Measurements from ENCODE around the gene RILPL1. TPM values are rescaled to one million over a fixed set of nuclear protein-coding genes. Genes with fewer than 3 reads are reported as not detected.
A peak's percentile ranks its signal among the peaks of the same experiment; 100 is the strongest.
"Not testable (repeated sequence)": the region's sequence is repeated elsewhere in the genome, so short reads cannot be mapped to it uniquely, and the experiment has no call there.

RILPL1 gene
- total RNA-seq, 1 experiment from 2014 or later = 9.7 TPM

- H3K36me3 Mint-ChIP-seq (ENCODE audit: insufficient read depth, unreplicated experiment) = peaks cover 11% of the 10 kb centered on the region
- no peaks in the 10 kb centered on the region for H3K27me3 Mint-ChIP-seq (ENCODE audit: unreplicated experiment)
- no peaks in the 10 kb centered on the region for H3K9me3 Mint-ChIP-seq (ENCODE audit: low read depth, unreplicated experiment)
- BruUV-seq (replicated peaks) = no TSS peak
- TF ChIP-seq CTCF (IDR thresholded peaks at IDR 0.05; ENCODE audit: unreplicated experiment) = no peak
- no peak overlapping the region for H3K4me3 Mint-ChIP-seq (ENCODE audit: low read depth, unreplicated experiment)
- peaks cover 7% of the 10 kb centered on the region for H3K4me1 Mint-ChIP-seq (ENCODE audit: low read depth, unreplicated experiment)
- intact Hi-C loops (cut with micrococcal nuclease; ENCODE audit: unreplicated experiment) = no loop called here
- no peak overlapping the region for H3K27ac Mint-ChIP-seq (ENCODE audit: unreplicated experiment)
- DNase-seq = no peak
- CTCF ChIA-PET = no interaction called here
These were observed 91.9 kb downstream of the RILPL1 start for GRCh38 chr12:123441523-123442164.

- peak within 1 kb of the TSS; percentile 90 for H3K4me3 Mint-ChIP-seq (ENCODE audit: low read depth, unreplicated experiment)
- H3K9me3 Mint-ChIP-seq (ENCODE audit: low read depth, unreplicated experiment) = no peaks in the 10 kb centered on the region
- peaks cover 20% of the 10 kb centered on the region for H3K36me3 Mint-ChIP-seq (ENCODE audit: insufficient read depth, unreplicated experiment)
- TF ChIP-seq CTCF (IDR thresholded peaks at IDR 0.05; ENCODE audit: unreplicated experiment) = no peak
- DNase-seq = peak; percentile 93
- no peaks in the 10 kb centered on the region for H3K27me3 Mint-ChIP-seq (ENCODE audit: unreplicated experiment)
- H3K27ac Mint-ChIP-seq (ENCODE audit: unreplicated experiment) = peak within 1 kb of the TSS; percentile 66
- intact Hi-C loops (cut with micrococcal nuclease; ENCODE audit: unreplicated experiment) = no loop called here
- peaks cover 8% of the 10 kb centered on the region for H3K4me1 Mint-ChIP-seq (ENCODE audit: low read depth, unreplicated experiment)
- CTCF ChIA-PET = interaction anchor here (0.5 kb wide), 1 partner anchor 16 kb away, joined by 6 read pairs; no protein-coding TSS in a partner anchor
- BruUV-seq (replicated peaks) = no TSS peak
These were observed 97.2 kb downstream of the RILPL1 start, which contains the start of gene RILPL2 for GRCh38 chr12:123436017-123436964. TSS of gene RILPL2 (minus strand) at chr12:123436684. CDS start at chr12:123436420, 264 bp downstream.

- Mint-ChIP-seq H3K27ac (ENCODE audit: unreplicated experiment) (peak overlapping the region; percentile 66), H3K9me3 (ENCODE audit: low read depth, unreplicated experiment) (no peaks in the 10 kb centered on the region), H3K36me3 (ENCODE audit: insufficient read depth, unreplicated experiment) (peaks cover 20% of the 10 kb centered on the region), H3K4me3 (ENCODE audit: low read depth, unreplicated experiment) (peak overlapping the region; percentile 90), H3K4me1 (ENCODE audit: low read depth, unreplicated experiment) (peaks cover 8% of the 10 kb centered on the region), H3K27me3 (ENCODE audit: unreplicated experiment) (no peaks in the 10 kb centered on the region)
- intact Hi-C loops (cut with micrococcal nuclease; ENCODE audit: unreplicated experiment) = no loop called here
- CTCF ChIA-PET = interaction anchor here (0.5 kb wide), 1 partner anchor 16 kb away, joined by 6 read pairs; no protein-coding TSS in a partner anchor
- DNase-seq = no peak
- no peak for TF ChIP-seq CTCF (IDR thresholded peaks at IDR 0.05; ENCODE audit: unreplicated experiment)
- no TSS peak for BruUV-seq (replicated peaks)
These were observed 97.9 kb downstream of the RILPL1 start for GRCh38 chr12:123435636-123436016.

- H3K27ac Mint-ChIP-seq (ENCODE audit: unreplicated experiment) = no peak overlapping the region
- H3K36me3 Mint-ChIP-seq (ENCODE audit: insufficient read depth, unreplicated experiment) = peaks cover 20% of the 10 kb centered on the region
- intact Hi-C loops (cut with micrococcal nuclease; ENCODE audit: unreplicated experiment) = no loop called here
- TSS peak; percentile 15 for BruUV-seq (replicated peaks)
- TF ChIP-seq CTCF (IDR thresholded peaks at IDR 0.05; ENCODE audit: unreplicated experiment) = no peak
- no peaks in the 10 kb centered on the region for H3K27me3 Mint-ChIP-seq (ENCODE audit: unreplicated experiment)
- DNase-seq = no peak
- peaks cover 8% of the 10 kb centered on the region for H3K4me1 Mint-ChIP-seq (ENCODE audit: low read depth, unreplicated experiment)
- H3K4me3 Mint-ChIP-seq (ENCODE audit: low read depth, unreplicated experiment) = no peak overlapping the region
- no peaks in the 10 kb centered on the region for H3K9me3 Mint-ChIP-seq (ENCODE audit: low read depth, unreplicated experiment)
- CTCF ChIA-PET = no interaction called here
These were observed 99.9 kb downstream of the RILPL1 start for GRCh38 chr12:123433615-123434014.

- H3K27ac Mint-ChIP-seq (ENCODE audit: unreplicated experiment); H3K9me3 Mint-ChIP-seq (ENCODE audit: low read depth, unreplicated experiment); H3K4me1 Mint-ChIP-seq (ENCODE audit: low read depth, unreplicated experiment); BruUV-seq (replicated peaks); intact Hi-C loops (cut with micrococcal nuclease; ENCODE audit: unreplicated experiment); H3K27me3 Mint-ChIP-seq (ENCODE audit: unreplicated experiment); DNase-seq; H3K4me3 Mint-ChIP-seq (ENCODE audit: low read depth, unreplicated experiment): not testable (repeated sequence)
- peaks cover 14% of the 10 kb centered on the region for H3K36me3 Mint-ChIP-seq (ENCODE audit: insufficient read depth, unreplicated experiment)
- CTCF ChIA-PET = interaction anchor here (0.5 to 0.7 kb wide), 2 partner anchors 26 to 38 kb away, joined by 3 to 4 read pairs; no protein-coding TSS in a partner anchor
These were observed 101.3 kb downstream of the RILPL1 start for GRCh38 chr12:123431951-123432817.

- DNase-seq; H3K27me3 Mint-ChIP-seq (ENCODE audit: unreplicated experiment); intact Hi-C loops (cut with micrococcal nuclease; ENCODE audit: unreplicated experiment); BruUV-seq (replicated peaks); H3K4me1 Mint-ChIP-seq (ENCODE audit: low read depth, unreplicated experiment); H3K27ac Mint-ChIP-seq (ENCODE audit: unreplicated experiment); CTCF ChIA-PET; H3K36me3 Mint-ChIP-seq (ENCODE audit: insufficient read depth, unreplicated experiment); H3K9me3 Mint-ChIP-seq (ENCODE audit: low read depth, unreplicated experiment); H3K4me3 Mint-ChIP-seq (ENCODE audit: low read depth, unreplicated experiment): not testable (repeated sequence)
These were observed 104.4 kb downstream of the RILPL1 start for GRCh38 chr12:123429101-123429500.

Data from Calu3 (cell line).